ENCODE results near the gene ALX4. TPM values are rescaled to one million over a fixed set of nuclear protein-coding genes. Genes with fewer than 3 reads are reported as not detected.

Gene ALX4
- total RNA-seq, 1 experiment from 2014 or later = 9.9 TPM

DNA sequence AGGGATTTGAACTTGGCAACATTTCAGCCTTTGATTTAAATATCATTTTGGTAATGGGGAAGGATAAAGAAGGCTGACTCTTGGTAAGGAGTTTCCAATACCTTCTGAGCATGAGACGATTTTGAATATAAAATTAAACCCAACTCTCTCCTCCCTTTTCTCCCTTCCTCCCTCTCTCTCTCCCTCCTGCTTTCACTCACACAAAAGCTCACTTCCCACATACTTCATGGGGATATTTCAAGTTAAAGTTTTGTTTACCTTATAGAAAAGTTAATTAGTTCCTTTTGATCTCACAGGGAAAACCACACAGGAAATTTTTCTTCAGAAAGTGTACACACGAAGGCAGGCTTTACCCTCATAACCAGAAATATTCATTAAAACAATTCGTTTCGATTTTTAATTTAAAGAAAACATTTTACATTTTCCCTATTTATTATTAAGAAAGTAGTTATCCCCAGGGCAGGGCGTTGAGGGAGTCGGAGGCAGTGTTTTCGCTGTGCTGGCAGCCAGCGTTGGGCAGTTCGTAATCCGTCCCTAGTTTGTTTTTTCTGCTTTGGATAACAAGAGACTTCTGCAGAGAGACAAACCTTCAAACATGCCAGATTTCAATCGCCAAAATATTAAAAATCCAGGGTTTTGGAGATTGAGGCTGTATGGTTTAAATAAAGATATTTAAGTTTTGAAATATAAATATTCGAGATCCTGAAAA is 25.3 kb upstream of the ALX4 start:
- no peak for DNase-seq (ENCODE audit: low read depth)

DNA sequence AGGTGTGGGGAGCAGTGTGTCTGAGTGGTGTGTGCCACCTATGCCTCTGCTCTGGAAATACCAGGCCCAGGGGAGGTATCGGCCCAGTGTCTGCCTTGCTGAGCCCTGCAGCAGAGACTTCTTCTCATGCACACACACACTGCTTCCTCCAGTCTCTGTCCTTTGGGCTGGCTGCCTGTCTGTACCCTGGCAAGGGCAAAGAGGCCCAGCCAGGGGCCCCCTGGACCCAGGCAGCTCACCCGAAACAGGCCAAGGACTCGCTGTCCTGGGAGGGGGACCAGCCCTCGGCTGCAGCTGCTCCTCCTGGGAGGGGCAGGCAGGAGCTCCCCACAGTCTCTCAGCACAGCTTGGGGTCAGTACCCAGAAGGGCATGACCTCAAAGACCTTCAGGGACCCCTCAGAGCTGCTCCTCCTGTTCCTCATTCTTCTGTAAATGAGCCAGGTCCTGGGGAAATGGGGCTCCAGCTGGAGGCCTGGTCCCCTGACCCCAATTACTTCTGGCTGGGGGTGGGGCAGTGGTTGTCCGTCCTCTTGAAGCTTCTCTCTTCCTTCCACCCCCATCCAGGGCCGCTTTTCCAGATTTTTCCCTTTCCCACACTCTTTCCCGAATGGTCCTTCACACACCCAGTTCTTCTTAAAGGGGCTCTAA is 24.5 kb upstream of the ALX4 start:
- no peak for DNase-seq (ENCODE audit: low read depth)

DNA sequence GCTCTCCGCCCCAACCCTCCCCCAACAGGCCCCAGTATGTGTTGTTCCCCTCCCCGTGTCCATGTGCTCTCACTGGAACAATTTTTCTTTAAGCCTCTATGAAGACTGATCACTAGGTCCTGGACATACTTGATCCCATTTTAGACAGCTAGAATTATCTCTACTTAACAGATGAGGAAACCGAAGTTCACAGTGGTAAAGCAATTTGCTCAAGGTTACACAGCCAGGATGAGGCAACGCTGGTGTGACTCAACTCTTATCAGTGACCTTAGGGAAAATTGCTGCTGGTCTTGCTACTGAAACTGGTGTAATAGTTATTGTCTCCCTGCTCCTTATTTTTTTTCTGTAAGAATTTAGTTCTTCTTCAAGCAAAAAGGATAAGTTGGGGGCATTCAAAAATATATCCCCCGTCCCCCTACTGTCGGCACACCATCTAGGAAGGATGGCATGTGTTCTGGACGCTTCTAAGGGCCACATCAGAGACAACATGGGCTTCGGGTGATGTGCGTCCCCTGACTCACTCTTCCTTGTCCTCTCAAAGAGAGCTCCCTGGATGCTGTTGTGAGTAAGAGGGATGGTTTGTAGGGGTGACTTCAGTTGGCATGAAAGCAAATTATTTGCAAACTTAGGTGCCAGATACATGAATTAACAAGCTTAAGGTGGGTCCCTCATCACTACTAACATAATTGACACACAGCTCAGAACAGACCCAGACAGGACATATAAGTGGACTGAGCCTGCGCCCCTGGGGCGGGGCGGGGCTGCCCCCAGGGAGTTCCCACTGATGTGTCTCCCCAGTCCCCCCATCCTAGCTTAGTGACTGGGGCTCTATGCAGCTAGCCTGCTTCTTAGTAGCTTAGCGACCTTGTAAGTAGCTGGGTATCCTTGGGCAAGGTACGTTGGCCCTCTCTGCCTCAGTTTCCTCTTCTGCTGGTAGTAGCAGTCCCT is 23.6 kb upstream of the ALX4 start:
- DNase-seq (ENCODE audit: low read depth) = peak; percentile 51

DNA sequence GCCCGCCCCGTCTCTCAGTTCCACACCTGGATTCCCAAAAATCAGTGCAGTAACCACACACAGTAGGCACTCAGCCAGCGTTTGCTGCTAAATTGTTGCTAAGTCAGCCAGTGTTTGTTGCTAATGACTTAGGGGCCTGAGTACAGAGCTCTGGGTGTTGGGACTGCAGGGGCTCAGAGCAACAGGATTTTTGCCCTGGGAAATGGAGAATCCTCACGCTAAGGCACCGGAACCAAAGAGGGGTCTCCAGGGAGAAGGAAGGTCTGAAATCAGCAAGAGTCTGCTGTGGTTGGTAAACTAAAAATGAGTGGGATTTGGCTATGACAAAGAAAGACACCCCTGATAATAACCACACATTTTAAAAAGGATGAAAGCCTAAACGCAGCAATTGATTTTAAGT is 22.7 kb upstream of the ALX4 start:
- DNase-seq (ENCODE audit: low read depth) = no peak

DNA sequence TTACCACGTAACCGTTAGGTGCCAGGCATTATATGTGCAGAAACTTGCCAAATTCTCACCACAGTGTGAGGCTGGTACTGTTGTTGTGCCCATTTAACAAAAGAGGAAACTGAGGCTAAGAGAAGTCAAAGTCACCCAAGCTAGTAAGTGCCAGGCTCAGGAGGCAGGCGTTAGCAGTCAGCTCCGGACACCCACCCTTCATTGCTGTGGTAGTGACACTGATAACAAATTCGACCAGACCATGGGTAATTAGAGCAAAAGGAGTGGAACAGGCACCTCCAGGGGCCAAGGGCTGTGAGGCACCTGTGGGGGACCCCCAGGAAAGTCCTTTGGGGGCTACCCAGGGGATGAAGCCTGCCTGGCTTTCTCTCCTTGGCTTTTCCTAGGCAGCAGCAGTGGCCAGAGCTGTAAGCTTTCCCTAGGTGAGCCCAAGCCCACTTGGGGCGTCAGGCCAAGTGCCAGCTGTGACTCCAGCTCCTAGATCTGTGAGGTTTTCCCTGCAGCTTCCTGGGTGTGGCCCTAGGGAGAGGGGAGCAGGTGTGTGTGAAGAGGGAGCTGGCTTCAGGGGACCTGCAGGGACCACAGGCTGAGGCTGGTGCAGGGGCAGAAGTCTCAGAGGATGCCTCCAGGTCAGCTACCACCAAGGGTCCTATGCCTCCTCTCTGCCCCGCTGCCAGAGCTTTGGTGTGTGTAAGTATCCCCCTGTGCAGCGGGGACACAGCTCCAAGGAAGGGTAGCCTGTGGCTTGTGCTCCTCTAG is 19.7 kb upstream of the ALX4 start:
- no peak for DNase-seq (ENCODE audit: low read depth)

DNA sequence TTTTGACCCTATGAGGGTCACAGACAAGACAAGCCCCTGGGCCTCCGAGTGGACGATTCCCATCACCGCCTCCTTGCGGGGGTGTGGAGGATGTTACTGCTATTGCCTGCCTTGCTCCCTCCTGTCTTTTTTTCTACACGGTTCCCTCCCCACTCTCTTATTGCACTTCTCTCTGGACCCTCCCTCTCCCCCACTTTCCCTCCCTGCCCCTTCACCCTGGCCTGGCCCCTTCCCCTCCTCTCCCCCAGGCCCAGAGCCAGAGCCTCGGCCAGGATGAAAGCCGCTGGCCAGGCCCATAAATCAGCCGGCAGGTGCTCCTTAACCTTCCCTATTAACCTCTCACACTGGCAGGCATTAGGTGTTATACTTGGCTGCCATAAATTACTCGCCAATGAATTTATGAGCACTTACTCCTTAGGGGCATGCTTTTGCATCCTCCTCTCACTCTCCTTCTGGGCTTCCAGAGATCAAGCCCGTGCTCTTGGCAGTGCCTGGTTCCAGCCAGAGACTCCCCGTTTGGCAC is 18.3 kb upstream of the ALX4 start:
- DNase-seq (ENCODE audit: low read depth) = no peak

DNA sequence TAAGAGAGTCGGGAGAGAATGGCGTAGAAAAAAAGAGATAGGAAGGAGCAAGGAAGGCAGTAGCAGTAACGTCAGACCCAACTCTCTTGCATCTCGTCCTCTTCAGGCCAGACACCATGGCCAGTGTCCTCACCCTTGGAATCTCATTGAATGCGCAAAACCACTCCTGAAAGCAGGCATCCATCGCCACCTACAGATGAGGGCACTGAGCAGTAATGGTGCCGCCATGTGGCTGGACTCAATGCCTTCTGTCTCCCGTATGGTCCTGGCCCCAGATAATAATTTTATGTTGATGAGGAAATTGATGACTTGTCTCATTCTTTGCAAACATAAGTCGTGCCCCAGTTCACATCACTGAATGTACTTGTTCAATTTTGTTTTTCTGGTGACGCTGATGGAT is 17.8 kb upstream of the ALX4 start:
- DNase-seq (ENCODE audit: low read depth) = no peak

DNA sequence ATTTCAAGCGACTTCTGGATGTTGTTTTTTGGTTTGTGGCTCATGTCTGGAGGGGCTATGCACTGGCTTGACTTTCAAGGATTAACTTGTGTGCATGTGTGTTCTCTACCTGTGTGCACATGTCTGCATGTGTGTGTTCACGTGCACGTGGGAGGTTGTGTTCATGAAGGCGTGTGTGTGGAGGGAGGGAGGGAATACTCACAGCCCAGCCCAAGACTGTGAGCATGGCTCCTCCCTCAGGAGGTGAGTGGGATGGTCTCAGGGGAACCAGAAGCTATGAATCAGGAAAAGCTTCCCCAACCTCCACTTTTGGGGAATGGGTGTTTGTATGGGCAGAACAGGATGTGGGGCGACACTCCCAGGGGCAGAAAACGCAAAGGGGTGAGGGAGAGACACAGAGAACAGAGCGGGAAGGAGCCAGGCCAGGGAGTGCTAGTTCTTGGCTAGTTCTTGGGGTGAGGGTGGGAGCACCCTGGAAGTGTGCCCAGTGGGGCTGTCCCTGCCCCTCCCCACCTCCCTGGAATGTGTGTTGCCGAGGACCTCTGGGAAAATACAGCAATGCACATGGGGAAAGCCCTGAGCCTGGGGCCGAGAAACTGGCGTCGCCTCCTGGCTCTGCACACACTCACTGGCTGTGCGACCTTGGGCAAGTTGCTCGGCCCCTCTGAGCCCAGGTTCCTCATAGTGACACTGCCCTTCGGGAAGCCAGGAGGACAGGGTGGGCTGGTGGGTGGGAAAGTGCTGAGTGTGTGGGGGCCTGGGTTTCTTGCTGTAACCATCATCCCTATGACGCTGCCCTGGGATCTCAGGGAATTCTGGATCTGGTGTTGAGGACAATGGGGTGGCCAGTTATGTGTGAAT is 16.9 kb upstream of the ALX4 start:
- no peak for DNase-seq (ENCODE audit: low read depth)

DNA sequence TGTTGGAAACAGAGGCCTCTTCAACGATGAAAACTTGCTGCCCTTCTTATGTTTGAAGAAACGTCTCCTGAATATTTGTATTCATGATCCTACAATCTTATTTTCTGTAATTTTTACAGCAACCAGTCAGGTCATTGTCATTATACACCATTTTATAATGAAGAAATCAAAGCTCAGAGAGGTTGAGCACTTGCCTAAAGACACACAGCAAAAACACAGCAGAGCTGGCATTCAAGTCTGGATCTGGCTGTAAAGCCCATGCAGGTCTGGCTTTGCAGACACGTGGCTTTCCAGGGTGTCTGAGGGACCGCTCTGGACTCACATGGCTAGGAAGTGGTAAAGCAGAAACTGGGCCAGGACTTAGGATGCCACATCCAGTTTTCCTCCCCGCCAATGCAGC is 15.8 kb upstream of the ALX4 start:
- no peak for DNase-seq (ENCODE audit: low read depth)

DNA sequence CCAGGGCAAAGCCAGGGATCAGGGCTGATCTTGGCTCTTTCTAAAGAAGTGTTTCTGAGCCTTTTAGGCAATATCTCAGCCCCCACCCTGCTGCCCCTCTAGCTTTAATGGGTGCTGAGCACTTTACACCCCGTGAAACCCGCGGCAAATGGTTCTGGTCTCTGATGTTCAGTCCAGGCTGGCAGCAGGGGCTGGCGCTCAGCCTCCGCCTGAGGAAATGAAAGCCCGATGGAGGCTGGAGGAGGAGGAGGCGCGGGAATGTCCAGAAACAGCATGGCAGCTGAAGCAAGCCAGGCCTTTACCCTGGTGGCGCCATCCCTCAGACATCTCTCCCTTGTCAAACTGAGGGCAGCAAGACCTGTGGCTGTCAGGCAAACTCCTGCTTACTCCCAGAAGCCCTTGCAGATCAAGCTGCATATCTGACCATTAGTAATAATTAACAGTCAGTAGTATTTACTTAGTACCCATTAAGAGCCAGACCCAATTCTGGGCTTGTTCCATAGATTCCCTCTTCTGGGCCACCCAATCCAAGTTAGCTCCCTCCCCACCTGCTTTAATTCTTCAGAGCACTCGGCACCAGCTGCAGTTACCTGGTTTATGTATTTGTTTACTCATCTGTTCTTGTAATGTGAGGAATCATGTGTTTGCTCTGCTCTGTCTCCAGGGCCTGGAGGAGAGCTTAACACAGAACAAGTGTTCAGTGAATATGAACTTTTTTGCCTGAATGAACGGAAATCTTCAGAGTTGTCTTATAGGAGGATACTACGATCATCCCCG is 15.0 kb upstream of the ALX4 start:
- no peak for DNase-seq (ENCODE audit: low read depth)

DNA sequence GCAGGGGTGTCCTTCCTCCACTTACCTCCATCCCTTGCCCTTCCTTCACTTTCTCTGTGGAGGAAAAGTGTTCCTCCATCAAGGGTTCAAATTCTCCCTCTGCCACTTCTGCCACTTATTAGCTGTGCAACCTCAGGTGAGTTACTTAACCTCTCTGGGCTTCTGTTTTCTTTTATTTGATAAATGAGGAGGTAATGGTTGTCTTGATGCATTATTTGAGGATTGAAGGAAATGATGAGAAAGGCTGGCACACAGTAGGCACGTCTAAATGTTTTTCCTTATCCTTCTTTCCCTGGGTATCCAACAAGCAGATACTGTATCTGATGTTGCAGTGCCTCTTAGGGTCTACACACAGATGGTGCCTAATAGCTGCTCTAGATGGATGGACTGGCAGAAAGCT is 14.3 kb upstream of the ALX4 start:
- DNase-seq (ENCODE audit: low read depth) = no peak

DNA sequence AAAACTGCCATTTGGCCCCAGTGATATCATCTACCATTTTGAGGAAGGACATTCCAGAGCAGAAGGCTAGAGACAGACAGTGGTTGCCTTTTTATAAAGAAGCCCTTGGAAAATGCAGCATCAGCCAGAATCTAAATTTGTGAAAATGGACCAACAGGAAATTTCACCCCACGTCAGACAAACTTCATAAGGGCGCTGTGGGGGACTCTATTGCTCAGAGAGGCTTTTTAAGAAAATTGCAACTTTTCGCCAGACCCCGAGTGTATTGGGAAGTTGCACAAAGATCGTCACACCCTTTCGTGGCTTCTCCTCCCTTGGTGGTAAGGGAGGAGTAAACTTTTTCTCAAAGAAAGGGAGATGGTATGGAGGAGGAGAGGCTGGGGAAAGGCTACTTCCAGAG is 12.3 kb upstream of the ALX4 start:
- no peak for DNase-seq (ENCODE audit: low read depth)

DNA sequence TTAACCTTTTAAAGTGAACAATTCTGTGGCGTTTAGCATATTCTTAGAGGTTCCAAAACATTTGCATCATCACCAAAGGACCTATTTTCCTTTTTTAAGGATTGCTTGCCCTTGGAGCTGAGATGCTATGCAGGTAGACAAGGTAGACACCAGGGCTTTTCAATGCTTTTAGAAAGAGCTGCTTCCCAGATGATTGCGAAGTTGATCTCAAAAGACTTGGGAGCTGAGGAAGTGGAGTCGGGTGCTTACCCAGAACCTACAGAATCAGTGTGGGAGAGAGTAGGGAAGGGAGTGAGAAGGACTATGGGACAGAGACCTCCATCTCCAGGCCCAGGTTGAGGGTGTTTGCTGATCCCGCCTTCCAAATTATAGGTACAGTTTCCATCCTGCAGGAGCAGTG is 11.1 kb upstream of the ALX4 start:
- DNase-seq (ENCODE audit: low read depth) = no peak

DNA sequence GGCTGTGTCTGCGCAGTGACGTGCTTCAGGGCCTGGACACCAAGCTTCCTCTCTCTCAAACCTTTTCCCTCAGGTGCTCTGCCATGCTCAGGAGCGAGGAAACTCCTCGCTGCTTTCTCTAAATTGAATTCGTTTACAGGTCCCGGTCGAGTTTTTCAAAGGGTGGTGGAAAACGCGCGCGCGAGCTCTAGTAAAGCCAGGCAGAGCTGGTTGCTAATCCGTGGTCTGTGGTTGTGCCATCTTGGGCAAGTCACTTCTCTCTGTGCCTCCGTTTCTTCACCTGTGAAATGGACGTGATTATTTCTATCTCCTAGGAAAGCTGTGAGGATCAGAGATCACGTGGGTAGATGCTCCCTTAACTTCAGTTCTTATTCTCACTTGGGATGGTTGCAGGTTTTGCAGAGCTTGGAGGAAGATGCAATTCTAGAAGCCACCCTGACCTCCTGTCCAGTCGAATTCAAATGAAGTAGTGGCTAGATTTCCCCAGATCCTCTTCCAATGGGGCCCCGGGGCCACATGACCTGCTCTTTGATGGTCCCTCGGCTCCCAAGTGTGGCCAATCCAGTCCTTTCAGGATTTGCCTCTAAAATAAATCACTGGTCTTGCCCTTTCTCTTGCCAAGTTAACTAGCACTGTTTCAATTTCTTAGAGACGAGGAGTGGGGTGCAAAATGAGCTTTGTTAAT is 10.5 kb upstream of the ALX4 start:
- no peak for DNase-seq (ENCODE audit: low read depth)

DNA sequence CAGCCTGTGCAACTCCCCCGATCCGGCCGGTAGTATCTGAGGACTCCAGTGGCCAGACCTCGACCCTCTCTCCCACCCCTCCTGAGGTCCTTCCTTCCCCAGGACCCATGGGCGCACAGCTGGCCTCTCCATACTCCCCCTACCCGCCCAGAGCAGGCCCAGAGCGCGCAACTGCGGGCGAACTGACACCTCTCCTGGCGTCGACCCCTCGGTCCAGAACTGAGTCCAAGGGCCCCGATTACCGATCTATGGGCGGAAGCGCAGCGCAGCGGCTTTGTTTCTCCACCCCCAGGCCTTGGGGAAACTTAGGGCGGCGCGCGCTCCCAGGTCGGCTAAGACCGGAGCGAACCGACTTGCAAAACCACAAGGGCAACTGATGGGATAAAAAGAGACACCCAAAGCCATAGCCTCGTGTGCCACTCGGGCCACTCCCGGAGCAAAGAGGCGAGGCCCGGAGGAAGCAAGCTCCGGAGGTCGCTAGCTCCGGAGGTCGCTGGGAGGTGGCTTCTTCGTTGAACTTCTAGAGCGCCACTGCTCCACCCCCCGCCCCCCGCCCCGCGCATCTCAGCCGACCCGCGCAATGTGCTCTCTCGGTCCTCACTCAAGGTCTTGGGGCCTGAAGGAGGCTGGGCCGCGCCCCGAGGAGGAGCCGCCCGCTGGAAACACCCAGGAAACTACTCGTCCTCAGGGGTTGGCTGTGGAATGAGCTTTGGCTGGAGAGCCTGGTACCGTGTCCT is 9.8 kb upstream of the ALX4 start:
- DNase-seq (ENCODE audit: low read depth) = no peak

DNA sequence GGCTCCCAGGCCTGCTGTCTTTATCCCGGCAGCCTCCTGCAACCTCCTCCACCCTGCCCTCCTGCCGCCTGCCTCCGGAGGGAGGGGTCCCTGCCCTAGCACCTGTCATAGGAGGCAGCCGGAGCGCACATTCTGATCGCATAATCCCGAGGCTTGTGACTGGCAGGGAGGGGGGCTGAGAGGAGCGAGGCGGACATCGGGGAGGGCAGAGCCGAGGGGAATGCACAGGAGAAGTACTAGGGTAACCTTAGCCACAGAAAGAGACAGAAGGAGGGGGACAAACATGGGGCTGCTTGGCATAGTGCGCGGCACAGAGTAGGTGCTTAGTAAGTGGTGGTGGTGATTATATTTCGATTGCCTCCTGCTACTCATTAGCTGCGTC is 9.2 kb upstream of the ALX4 start:
- DNase-seq (ENCODE audit: low read depth) = no peak

DNA sequence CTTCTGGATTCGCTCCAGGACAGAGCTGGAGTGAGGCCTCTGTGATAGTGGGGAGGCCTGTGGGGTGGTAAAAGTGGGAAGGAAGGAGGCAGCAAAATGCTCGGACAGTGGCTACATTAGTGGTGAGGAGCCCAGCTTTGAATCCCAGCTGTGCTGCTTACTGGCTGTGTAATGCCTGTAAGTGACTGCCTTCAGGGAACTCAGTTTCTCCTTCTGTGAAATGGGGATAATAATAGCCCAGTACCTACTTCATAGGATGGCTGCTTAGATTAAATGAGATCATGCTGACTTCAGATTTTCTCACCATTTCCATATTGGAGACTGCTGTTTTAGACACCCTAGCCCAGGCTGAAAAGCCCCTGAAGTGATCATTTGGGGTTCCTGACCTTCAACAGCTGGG is 8.4 kb upstream of the ALX4 start:
- no peak for DNase-seq (ENCODE audit: low read depth)

DNA sequence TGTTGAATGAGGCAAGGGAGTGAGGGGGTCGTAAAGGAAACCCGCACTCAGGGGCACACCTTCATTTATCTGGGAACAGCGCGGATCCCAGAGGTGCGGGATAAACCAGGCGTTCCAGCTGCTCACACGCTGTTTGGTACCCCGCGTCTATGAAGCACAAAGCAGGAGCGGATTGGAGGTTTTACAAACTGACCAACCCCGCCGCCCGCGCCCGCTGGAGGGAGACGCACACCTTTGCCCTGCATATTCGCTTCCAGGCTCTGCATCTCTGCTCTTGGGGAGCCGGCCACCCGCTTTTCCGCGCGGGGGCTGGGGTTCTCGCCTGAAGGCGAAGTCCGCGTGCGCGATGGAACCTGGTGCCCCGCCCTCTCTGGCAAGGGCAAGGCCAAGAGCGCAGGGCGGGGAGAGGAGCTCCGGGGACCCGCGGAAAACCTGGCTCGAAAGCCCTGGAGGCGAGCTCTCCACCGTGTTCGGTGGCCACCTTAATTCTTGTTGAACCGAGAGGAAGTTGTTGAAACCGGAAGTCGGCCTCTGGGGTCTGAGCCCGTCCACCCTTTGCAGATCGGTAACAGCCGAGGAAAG is 6.8 kb upstream of the ALX4 start:
- DNase-seq (ENCODE audit: low read depth) = peak; percentile 51

Data from M059J (cell line).